Left renal pelvis (tissue), 4 donors: ENCODE data around the gene ABCC10. TPM values are rescaled to one million over a fixed set of nuclear protein-coding genes. Genes with fewer than 3 reads are reported as not detected.
"Not testable (repeated sequence)": the region's sequence is repeated elsewhere in the genome, so short reads cannot be mapped to it uniquely, and the experiment has no call there.

Experiments
- DNase-seq, 4 donors: peaks; one replicate each; pipeline ENCODE4 v3.0.0-alpha.2; 2013; ENCODE audit warnings: low read depth in 4 of 4, low spot score in 3 of 4
- polyA plus RNA-seq, 4 donors: library from polyadenylated mRNA; unstranded; fragments of 120-200 nt; gene quantifications; one replicate each; pipeline ENCODE4 v1.2.1, GENCODE V29; 2013; ENCODE audit not compliant: insufficient read length in 4 of 4

Gene ABCC10
- polyA plus RNA-seq, 4 donors: 15.9 to 29.7 (median 21.4) TPM

- DNase-seq: not testable (repeated sequence)
Measured at GRCh38 chr6:43410776-43411175, 16.6 kb upstream of the ABCC10 start.

GRCh38 chr6:43412541-43412940, 14.8 kb upstream of the ABCC10 start:
- DNase-seq: no peak

- no peak for DNase-seq
Measured at GRCh38 chr6:43413002-43413401, 14.3 kb upstream of the ABCC10 start.

- DNase-seq: not testable (repeated sequence)
Measured at GRCh38 chr6:43415275-43415674, 12.1 kb upstream of the ABCC10 start.

GRCh38 chr6:43416935-43417334, 10.4 kb upstream of the ABCC10 start:
- DNase-seq: no peak

- no peak for DNase-seq
Measured at GRCh38 chr6:43420012-43420709, 7.2 kb upstream of the ABCC10 start.

- no peak for DNase-seq
Measured at GRCh38 chr6:43421831-43422230, 5.5 kb upstream of the ABCC10 start.

GRCh38 chr6:43425083-43425482, 2.3 kb upstream of the ABCC10 start:
- DNase-seq: not testable (repeated sequence)

GRCh38 chr6:43426928-43427405, 374 bp upstream of the ABCC10 start:
- DNase-seq: no peak

- DNase-seq: no peak
Measured at GRCh38 chr6:43428112-43428570, 800 bp downstream of the ABCC10 start.

GRCh38 chr6:43428874-43429273, 1.5 kb downstream of the ABCC10 start:
- no peak for DNase-seq

GRCh38 chr6:43432009-43432945, 4.9 kb downstream of the ABCC10 start:
- no peak for DNase-seq

GRCh38 chr6:43433148-43433547, 5.8 kb downstream of the ABCC10 start:
- DNase-seq: no peak

GRCh38 chr6:43434001-43434840, 6.9 kb downstream of the ABCC10 start:
- DNase-seq: no peak

- DNase-seq: no peak
Measured at GRCh38 chr6:43434943-43435342, 7.6 kb downstream of the ABCC10 start.

- no peak for DNase-seq
Measured at GRCh38 chr6:43435682-43436437, 8.5 kb downstream of the ABCC10 start.

GRCh38 chr6:43436577-43437282, 9.4 kb downstream of the ABCC10 start:
- DNase-seq: peak in 1 of 4 donors; percentile 40

GRCh38 chr6:43437700-43438099, 10.4 kb downstream of the ABCC10 start:
- DNase-seq: no peak

GRCh38 chr6:43442935-43443334, 15.6 kb downstream of the ABCC10 start:
- no peak for DNase-seq
